HUDEP-2 (cell line): ENCODE data around the gene USP48.
A peak's percentile ranks its signal among the peaks of the same experiment; 100 is the strongest.
"Not testable (repeated sequence)": the region's sequence is repeated elsewhere in the genome, so short reads cannot be mapped to it uniquely, and the experiment has no call there.

ENCODE experiments used
- DNase-seq, 76 experiments: peaks; one replicate each; lab custom pipeline; 2025; ENCODE audit not compliant: unreplicated experiment in 76 of 76; lab: John Stamatoyannopoulos, UW

Gene USP48

GRCh38 chr1:21702780-21703179, 80.2 kb downstream of the USP48 start:
- no peak for DNase-seq

- DNase-seq = no peak
These were observed 81.5 kb downstream of the USP48 start for GRCh38 chr1:21701401-21701800.

- DNase-seq = no peak
These were observed 82.9 kb downstream of the USP48 start for GRCh38 chr1:21700094-21700493.

GRCh38 chr1:21696931-21697330, 86.0 kb downstream of the USP48 start:
- DNase-seq = no peak

GRCh38 chr1:21693732-21694131, 89.2 kb downstream of the USP48 start:
- DNase-seq = no peak

GRCh38 chr1:21691739-21692138, 91.2 kb downstream of the USP48 start:
- no peak for DNase-seq

- DNase-seq = no peak
These were observed 93.1 kb downstream of the USP48 start for GRCh38 chr1:21689661-21690372.

- DNase-seq = peak in 41 of 76 experiments; percentile 7 to 71 (median 30)
These were observed 95.8 kb downstream of the USP48 start for GRCh38 chr1:21687081-21687529.

- DNase-seq = no peak
These were observed 96.8 kb downstream of the USP48 start for GRCh38 chr1:21685946-21686678.

- no peak for DNase-seq
These were observed 101.5 kb downstream of the USP48 start for GRCh38 chr1:21681426-21681825.

GRCh38 chr1:21680918-21681317, 102.0 kb downstream of the USP48 start:
- DNase-seq = no peak

- DNase-seq = no peak
These were observed 102.6 kb downstream of the USP48 start for GRCh38 chr1:21680381-21680780.

- DNase-seq = no peak
These were observed 105.8 kb downstream of the USP48 start for GRCh38 chr1:21677168-21677567.

GRCh38 chr1:21674957-21675356, 108.0 kb downstream of the USP48 start:
- no peak for DNase-seq

- not testable (repeated sequence) for DNase-seq
These were observed 109.1 kb downstream of the USP48 start for GRCh38 chr1:21673853-21674252.

- peak in 10 of 76 experiments; percentile 6 to 39 (median 24) for DNase-seq
These were observed 109.6 kb downstream of the USP48 start for GRCh38 chr1:21673277-21673780.

GRCh38 chr1:21672478-21673276, 110.3 kb downstream of the USP48 start:
- DNase-seq = no peak

- DNase-seq = no peak
These were observed 111.0 kb downstream of the USP48 start for GRCh38 chr1:21671915-21672314.

- peak in 46 of 76 experiments; percentile 5 to 59 (median 32) for DNase-seq
These were observed 111.7 kb downstream of the USP48 start for GRCh38 chr1:21670956-21671902.
